Activated CD4-positive, alpha-beta T cell treated with anti-CD3 and anti-CD28 coated beads for 48 hours (primary cell): ENCODE data around the gene ZNF674.
"Not testable (repeated sequence)": the region's sequence is repeated elsewhere in the genome, so short reads cannot be mapped to it uniquely, and the experiment has no call there.

Experiments used
- DNase-seq: peaks from one replicate; pipeline ENCODE4 v3.0.0-alpha.2; 2020

The ZNF674 gene

GRCh38 chrX:46461660-46462191 is 83.5 kb downstream of the ZNF674 start:
- no peak for DNase-seq

- not testable (repeated sequence) for DNase-seq
Observed at GRCh38 chrX:46460801-46461659, 84.2 kb downstream of the ZNF674 start.

- no peak for DNase-seq
Observed at GRCh38 chrX:46459603-46460002, 85.6 kb downstream of the ZNF674 start.

DNA sequence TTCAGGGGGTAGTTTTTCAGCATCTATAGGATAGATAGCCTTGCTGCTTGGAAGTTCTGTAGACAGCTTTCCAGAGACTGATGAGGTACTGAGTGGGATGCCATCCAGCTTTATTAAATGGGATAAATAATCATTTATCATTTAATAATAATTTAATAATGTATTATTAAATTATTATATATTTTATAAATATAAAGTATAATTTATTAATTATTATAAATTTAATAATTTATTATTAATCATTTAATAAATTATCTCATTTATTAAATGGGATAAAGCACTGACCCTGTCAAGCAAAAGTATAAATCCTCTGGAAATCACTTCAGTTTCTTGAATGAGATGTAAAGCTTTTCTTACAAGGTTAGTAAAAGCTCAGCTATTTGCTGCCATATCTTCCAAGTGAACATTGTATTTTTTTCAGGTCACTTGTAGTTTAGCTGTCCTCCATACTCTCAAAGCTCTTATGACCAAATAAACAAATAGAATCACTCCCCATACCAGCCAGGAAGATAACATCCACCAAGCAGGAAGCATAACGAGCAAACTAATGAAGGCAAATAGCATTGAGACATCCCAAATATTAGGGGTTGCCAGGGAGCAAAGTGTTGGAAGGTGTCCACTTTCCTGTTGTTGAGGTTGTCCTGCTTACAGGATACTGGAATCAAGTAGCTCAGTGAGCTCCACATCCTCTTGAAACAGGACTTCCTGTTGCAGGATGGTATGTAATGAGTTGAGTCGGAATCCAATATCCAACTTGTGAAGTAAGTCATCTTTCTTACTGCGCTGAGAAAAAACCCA is 88.9 kb downstream of the ZNF674 start:
- no peak for DNase-seq
